ENCODE results near the gene MFSD11.
"Not testable (repeated sequence)": the region's sequence is repeated elsewhere in the genome, so short reads cannot be mapped to it uniquely, and the experiment has no call there.

Gene MFSD11

GRCh38 chr17:76726776-76727718, 10.9 kb upstream of the MFSD11 start, which contains the start of gene METTL23:
Gene METTL23 (plus strand): TSS chr17:76726839. CDS start chr17:76729711, 2,872 bp downstream.
- peak; percentile 77 for DNase-seq (ENCODE audit: low spot score)

GRCh38 chr17:76727745-76728456, 10.0 kb upstream of the MFSD11 start:
- no peak for DNase-seq (ENCODE audit: low spot score)

GRCh38 chr17:76731800-76732733, 5.9 kb upstream of the MFSD11 start:
- DNase-seq (ENCODE audit: low spot score): not testable (repeated sequence)

GRCh38 chr17:76732734-76733617, 4.9 kb upstream of the MFSD11 start:
- no peak for DNase-seq (ENCODE audit: low spot score)

GRCh38 chr17:76733618-76733957, 4.3 kb upstream of the MFSD11 start:
- no peak for DNase-seq (ENCODE audit: low spot score)

- DNase-seq (ENCODE audit: low spot score): no peak
Measured at GRCh38 chr17:76734080-76734840, 3.7 kb upstream of the MFSD11 start.

- DNase-seq (ENCODE audit: low spot score): no peak
Measured at GRCh38 chr17:76735006-76735405, 2.9 kb upstream of the MFSD11 start.

- DNase-seq (ENCODE audit: low spot score): no peak
Measured at GRCh38 chr17:76735586-76736348, 2.2 kb upstream of the MFSD11 start.

- peak; percentile 65 for DNase-seq (ENCODE audit: low spot score)
Measured at GRCh38 chr17:76736349-76737081, 1.4 kb upstream of the MFSD11 start.

- peak; percentile 93 for DNase-seq (ENCODE audit: low spot score)
Measured at GRCh38 chr17:76737082-76737675, 740 bp upstream of the MFSD11 start, which contains the start of gene SRSF2. Gene SRSF2 (minus strand): TSS chr17:76737331. CDS start chr17:76737160, 171 bp downstream.

- no peak for DNase-seq (ENCODE audit: low spot score)
Measured at GRCh38 chr17:76738468-76738850, 540 bp downstream of the MFSD11 start.

- not testable (repeated sequence) for DNase-seq (ENCODE audit: low spot score)
Measured at GRCh38 chr17:76739568-76740115, 1.7 kb downstream of the MFSD11 start.

- DNase-seq (ENCODE audit: low spot score): no peak
Measured at GRCh38 chr17:76740329-76741118, 2.6 kb downstream of the MFSD11 start.

- no peak for DNase-seq (ENCODE audit: low spot score)
Measured at GRCh38 chr17:76742958-76743357, 5.0 kb downstream of the MFSD11 start.

- no peak for DNase-seq (ENCODE audit: low spot score)
Measured at GRCh38 chr17:76744747-76745146, 6.8 kb downstream of the MFSD11 start.

GRCh38 chr17:76745785-76746184, 7.9 kb downstream of the MFSD11 start:
- not testable (repeated sequence) for DNase-seq (ENCODE audit: low spot score)
